Pons (tissue), 1 donor: ENCODE data around the gene MAP3K2.
"Not testable (repeated sequence)": the region's sequence is repeated elsewhere in the genome, so short reads cannot be mapped to it uniquely, and the experiment has no call there.

Experiments used
- DNase-seq: peaks from one replicate; pipeline ENCODE4 v3.0.0-alpha.2; 2016; ENCODE audit warnings: low spot score

The MAP3K2 gene

GRCh38 chr2:127382831-127383230, 4.9 kb downstream of the MAP3K2 start:
- no peak for DNase-seq

- no peak for DNase-seq
These were observed 6.0 kb downstream of the MAP3K2 start for GRCh38 chr2:127381762-127382161.

- no peak for DNase-seq
These were observed 7.9 kb downstream of the MAP3K2 start for GRCh38 chr2:127379712-127380355.

- no peak for DNase-seq
These were observed 9.1 kb downstream of the MAP3K2 start for GRCh38 chr2:127378720-127379119.

GRCh38 chr2:127377262-127377661, 10.5 kb downstream of the MAP3K2 start:
- no peak for DNase-seq

GRCh38 chr2:127376257-127376656, 11.5 kb downstream of the MAP3K2 start:
- DNase-seq = no peak

GRCh38 chr2:127373362-127374083, 14.3 kb downstream of the MAP3K2 start:
- no peak for DNase-seq

- DNase-seq = no peak
These were observed 16.7 kb downstream of the MAP3K2 start for GRCh38 chr2:127371037-127371436.

GRCh38 chr2:127370010-127370409, 17.8 kb downstream of the MAP3K2 start:
- DNase-seq = no peak

GRCh38 chr2:127365211-127365643, 22.5 kb downstream of the MAP3K2 start:
- DNase-seq = no peak

- DNase-seq = no peak
These were observed 24.8 kb downstream of the MAP3K2 start for GRCh38 chr2:127362971-127363370.

GRCh38 chr2:127361929-127362885, 25.6 kb downstream of the MAP3K2 start:
- DNase-seq = no peak

GRCh38 chr2:127360242-127360641, 27.5 kb downstream of the MAP3K2 start:
- no peak for DNase-seq

GRCh38 chr2:127359520-127359919, 28.3 kb downstream of the MAP3K2 start:
- no peak for DNase-seq

GRCh38 chr2:127358971-127359370, 28.8 kb downstream of the MAP3K2 start:
- DNase-seq = no peak

- no peak for DNase-seq
These were observed 29.7 kb downstream of the MAP3K2 start for GRCh38 chr2:127358044-127358443.

GRCh38 chr2:127357591-127357990, 30.2 kb downstream of the MAP3K2 start:
- no peak for DNase-seq

- DNase-seq = no peak
These were observed 31.2 kb downstream of the MAP3K2 start for GRCh38 chr2:127356531-127356930.

- DNase-seq = peak; percentile 19
These were observed 32.3 kb downstream of the MAP3K2 start for GRCh38 chr2:127355407-127356008.

- not testable (repeated sequence) for DNase-seq
These were observed 33.7 kb downstream of the MAP3K2 start for GRCh38 chr2:127353873-127354676.

GRCh38 chr2:127353223-127353622, 34.6 kb downstream of the MAP3K2 start:
- not testable (repeated sequence) for DNase-seq
